Activated CD8-positive, alpha-beta memory T cell treated with anti-CD3 and anti-CD28 coated beads, Interleukin-2, amount 50 U/mL, for 4 hours (primary cell): ENCODE data around the gene OSTM1.

ENCODE experiments used
- DNase-seq: peaks from one replicate; pipeline ENCODE4 v3.0.0-alpha.2; 2020

Gene OSTM1

GRCh38 chr6:108100003-108100402, 25.5 kb upstream of the OSTM1 start:
- no peak for DNase-seq

- DNase-seq = no peak
Measured at GRCh38 chr6:108097882-108098281, 23.3 kb upstream of the OSTM1 start.

- DNase-seq = no peak
Measured at GRCh38 chr6:108093781-108094300, 19.3 kb upstream of the OSTM1 start.

GRCh38 chr6:108091288-108091687, 16.7 kb upstream of the OSTM1 start:
- no peak for DNase-seq

GRCh38 chr6:108083349-108083748, 8.8 kb upstream of the OSTM1 start:
- DNase-seq = no peak

- DNase-seq = no peak
Measured at GRCh38 chr6:108082539-108082938, 8.0 kb upstream of the OSTM1 start.

GRCh38 chr6:108080010-108080780, 5.7 kb upstream of the OSTM1 start:
- no peak for DNase-seq

GRCh38 chr6:108078191-108078590, 3.6 kb upstream of the OSTM1 start:
- no peak for DNase-seq

GRCh38 chr6:108074057-108074358, 533 bp downstream of the OSTM1 start:
- no peak for DNase-seq

- no peak for DNase-seq
Measured at GRCh38 chr6:108071736-108072276, 2.7 kb downstream of the OSTM1 start.

GRCh38 chr6:108068618-108069017, 5.9 kb downstream of the OSTM1 start:
- no peak for DNase-seq

GRCh38 chr6:108068182-108068581, 6.4 kb downstream of the OSTM1 start:
- no peak for DNase-seq

- DNase-seq = no peak
Measured at GRCh38 chr6:108052706-108053105, 21.8 kb downstream of the OSTM1 start.

- DNase-seq = no peak
Measured at GRCh38 chr6:108051481-108051880, 23.1 kb downstream of the OSTM1 start.

GRCh38 chr6:108039681-108040080, 34.9 kb downstream of the OSTM1 start:
- DNase-seq = no peak

- DNase-seq = no peak
Measured at GRCh38 chr6:108036884-108037283, 37.7 kb downstream of the OSTM1 start.

- no peak for DNase-seq
Measured at GRCh38 chr6:108031968-108032367, 42.6 kb downstream of the OSTM1 start.

- DNase-seq = no peak
Measured at GRCh38 chr6:108030211-108030610, 44.3 kb downstream of the OSTM1 start.

GRCh38 chr6:108029226-108029921, 45.2 kb downstream of the OSTM1 start:
- no peak for DNase-seq

- no peak for DNase-seq
Measured at GRCh38 chr6:108027594-108027993, 46.9 kb downstream of the OSTM1 start.

- no peak for DNase-seq
Measured at GRCh38 chr6:108027056-108027455, 47.5 kb downstream of the OSTM1 start.

- DNase-seq = no peak
Measured at GRCh38 chr6:108024427-108025073, 50.0 kb downstream of the OSTM1 start.

GRCh38 chr6:108020472-108021116, 53.9 kb downstream of the OSTM1 start:
- DNase-seq = no peak
